Hindlimb muscle (tissue), 1 donor: ENCODE measurements around the gene LCNL1. TPM values are rescaled to one million over a fixed set of nuclear protein-coding genes. Genes with fewer than 3 reads are reported as not detected.

ENCODE experiments used
- DNase-seq: peaks from one replicate; pipeline ENCODE4 v3.0.0-alpha.2; 2013
- polyA plus RNA-seq: library from polyadenylated mRNA; unstranded; fragments of 120-200 nt; gene quantifications from one replicate; pipeline ENCODE4 v1.2.1, GENCODE V29; 2013; ENCODE audit not compliant: insufficient read length

LCNL1 gene
- polyA plus RNA-seq, 1 donor = 0.85 TPM

- DNase-seq = no peak
These were observed 30.8 kb downstream of the LCNL1 start for GRCh38 chr9:137013571-137013940.

- DNase-seq = no peak
These were observed 31.4 kb downstream of the LCNL1 start for GRCh38 chr9:137014166-137014565.

- DNase-seq = no peak
These were observed 32.2 kb downstream of the LCNL1 start for GRCh38 chr9:137014776-137015539.

GRCh38 chr9:137015540-137015930, 32.7 kb downstream of the LCNL1 start:
- DNase-seq = no peak

- no peak for DNase-seq
These were observed 33.2 kb downstream of the LCNL1 start for GRCh38 chr9:137015976-137016375.

GRCh38 chr9:137016436-137016835, 33.6 kb downstream of the LCNL1 start:
- DNase-seq = no peak

- no peak for DNase-seq
These were observed 34.3 kb downstream of the LCNL1 start for GRCh38 chr9:137017071-137017470.

- DNase-seq = no peak
These were observed 35.2 kb downstream of the LCNL1 start for GRCh38 chr9:137017791-137018497.

GRCh38 chr9:137018761-137019559, 36.2 kb downstream of the LCNL1 start:
- DNase-seq = no peak

GRCh38 chr9:137019891-137020683, 37.3 kb downstream of the LCNL1 start:
- no peak for DNase-seq

- DNase-seq = no peak
These were observed 38.2 kb downstream of the LCNL1 start for GRCh38 chr9:137020771-137021567.

GRCh38 chr9:137021568-137021978, 38.8 kb downstream of the LCNL1 start:
- no peak for DNase-seq

- no peak for DNase-seq
These were observed 39.3 kb downstream of the LCNL1 start for GRCh38 chr9:137021979-137022661.

- DNase-seq = no peak
These were observed 39.8 kb downstream of the LCNL1 start for GRCh38 chr9:137022662-137023008.

GRCh38 chr9:137023157-137023556, 40.4 kb downstream of the LCNL1 start:
- no peak for DNase-seq

- no peak for DNase-seq
These were observed 40.8 kb downstream of the LCNL1 start for GRCh38 chr9:137023583-137023991.

GRCh38 chr9:137025517-137025966, 42.7 kb downstream of the LCNL1 start:
- no peak for DNase-seq

GRCh38 chr9:137026384-137026783, 43.6 kb downstream of the LCNL1 start:
- DNase-seq = no peak

- no peak for DNase-seq
These were observed 44.0 kb downstream of the LCNL1 start for GRCh38 chr9:137026828-137027227.

- no peak for DNase-seq
These were observed 44.8 kb downstream of the LCNL1 start, which contains the start of gene ABCA2 for GRCh38 chr9:137027369-137028262. ABCA2 (minus strand) TSS chr9:137028237; CDS start chr9:137028140, 97 bp downstream.
